T-helper 17 cell (primary cell): ENCODE measurements around the gene NPW. TPM values are rescaled to one million over a fixed set of nuclear protein-coding genes. Genes with fewer than 3 reads are reported as not detected.
A peak's percentile ranks its signal among the peaks of the same experiment; 100 is the strongest.

Source experiments
- ATAC-seq: fragments of 150-1000 bp; cut with Tn5 transposase; 2 replicates; pipeline ENCODE4 v1.10.0; 2021; ENCODE audit warnings: mild to moderate bottlenecking, moderate library complexity
- DNase-seq, 3 donors: peaks; one replicate each; pipeline versions ENCODE4 v3.0.0 to v3.0.0-alpha.2; 2020 to 2021
- H3K9me3 ChIP-seq: one replicate; pipeline ENCODE4 v1.7.0; 2013; ENCODE audit warnings: low read length, mild to moderate bottlenecking; ENCODE audit not compliant: control insufficient read depth, poor library complexity, severe bottlenecking
- H3K27ac Mint-ChIP-seq: one replicate; pipeline ENCODE4 v1.8.0; 2022; ENCODE audit warnings: mild to moderate bottlenecking, moderate library complexity, mixed read lengths
- H3K27me3 Mint-ChIP-seq: one replicate; pipeline ENCODE4 v1.8.0; 2022; ENCODE audit warnings: mixed read lengths
- H3K36me3 Mint-ChIP-seq: one replicate; pipeline ENCODE4 v1.8.0; 2022; ENCODE audit warnings: low read depth, mixed read lengths
- H3K4me1 Mint-ChIP-seq: one replicate; pipeline ENCODE4 v1.8.0; 2022; ENCODE audit warnings: mild to moderate bottlenecking, mixed read lengths
- H3K4me3 Mint-ChIP-seq: one replicate; pipeline ENCODE4 v1.8.0; 2022; ENCODE audit warnings: mild to moderate bottlenecking, moderate library complexity, mixed read lengths
- total RNA-seq, 4 donors: library from RNA in 2 of 4; stranded (reverse) in 2 of 4; gene quantifications; one replicate each; pipeline ENCODE4 v1.2.3 and lab custom pipeline; 2022 to 2026

NPW gene
- total RNA-seq, 2 donors from 2014 or later: 2.0 TPM; not detected in 1

- Mint-ChIP-seq H3K4me3 (peak overlapping the region; percentile 79), H3K27me3 (peaks cover 5% of the 10 kb centered on the region), H3K4me1 (peaks cover 11% of the 10 kb centered on the region), H3K36me3 (no peaks in the 10 kb centered on the region), H3K27ac (peak overlapping the region; percentile 65)
- peak in 1 of 3 donors; percentile 32 for DNase-seq
- no peaks in the 10 kb centered on the region for H3K9me3 ChIP-seq
- ATAC-seq: no peak
These were observed 29.0 kb upstream of the NPW start for GRCh38 chr16:1990351-1991134.

DNA sequence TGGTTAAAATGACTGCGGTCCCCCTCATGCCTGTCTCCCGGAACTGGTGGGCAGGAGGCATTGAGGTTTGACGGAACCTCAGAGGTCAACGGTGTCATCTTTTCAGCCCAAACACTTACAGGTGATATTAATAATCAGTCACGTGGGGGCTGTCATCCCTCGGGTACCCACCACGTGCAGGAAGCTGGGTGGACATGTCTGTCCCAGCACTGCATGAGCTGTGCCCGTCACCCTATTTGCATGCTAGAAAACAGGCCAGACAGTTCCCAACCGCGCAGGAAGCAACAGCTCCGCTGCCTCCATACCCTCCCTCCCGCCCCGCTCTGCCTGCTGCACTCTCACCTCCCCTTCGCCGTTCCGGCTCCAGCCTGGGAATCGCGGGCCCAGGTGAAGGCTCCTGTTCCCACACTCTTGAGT lies 28.4 kb upstream of the NPW start:
- Mint-ChIP-seq H3K4me1 (peaks cover 11% of the 10 kb centered on the region), H3K4me3 (peak overlapping the region; percentile 75), H3K27ac (peak overlapping the region; percentile 65), H3K27me3 (peaks cover 5% of the 10 kb centered on the region), H3K36me3 (no peaks in the 10 kb centered on the region)
- ATAC-seq: peak; percentile 35
- DNase-seq: peak in 1 of 3 donors; percentile 48
- no peaks in the 10 kb centered on the region for H3K9me3 ChIP-seq

DNA sequence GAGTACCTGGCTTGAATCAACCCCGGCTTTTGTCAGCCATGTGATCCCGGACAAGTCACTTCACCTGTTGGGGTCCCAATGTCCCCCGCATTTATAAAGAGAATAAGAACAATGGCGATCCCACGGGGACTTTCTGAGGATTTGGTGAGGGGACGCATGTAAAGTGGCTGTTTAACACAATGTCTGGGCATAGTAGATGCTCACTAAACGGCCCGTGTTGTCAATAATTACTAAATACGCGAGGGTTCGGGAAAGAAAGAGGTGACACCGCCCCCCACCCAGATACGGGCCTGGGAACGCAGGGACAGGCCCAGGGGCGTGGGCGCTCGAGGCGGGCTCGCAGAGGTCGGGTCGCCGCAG lies 28.0 kb upstream of the NPW start:
- Mint-ChIP-seq H3K27me3 (peaks cover 5% of the 10 kb centered on the region), H3K27ac (peak overlapping the region; percentile 65), H3K4me3 (peak overlapping the region; percentile 75), H3K36me3 (no peaks in the 10 kb centered on the region), H3K4me1 (peaks cover 10% of the 10 kb centered on the region)
- ATAC-seq (no peak), DNase-seq (no peak)
- no peaks in the 10 kb centered on the region for H3K9me3 ChIP-seq

DNA sequence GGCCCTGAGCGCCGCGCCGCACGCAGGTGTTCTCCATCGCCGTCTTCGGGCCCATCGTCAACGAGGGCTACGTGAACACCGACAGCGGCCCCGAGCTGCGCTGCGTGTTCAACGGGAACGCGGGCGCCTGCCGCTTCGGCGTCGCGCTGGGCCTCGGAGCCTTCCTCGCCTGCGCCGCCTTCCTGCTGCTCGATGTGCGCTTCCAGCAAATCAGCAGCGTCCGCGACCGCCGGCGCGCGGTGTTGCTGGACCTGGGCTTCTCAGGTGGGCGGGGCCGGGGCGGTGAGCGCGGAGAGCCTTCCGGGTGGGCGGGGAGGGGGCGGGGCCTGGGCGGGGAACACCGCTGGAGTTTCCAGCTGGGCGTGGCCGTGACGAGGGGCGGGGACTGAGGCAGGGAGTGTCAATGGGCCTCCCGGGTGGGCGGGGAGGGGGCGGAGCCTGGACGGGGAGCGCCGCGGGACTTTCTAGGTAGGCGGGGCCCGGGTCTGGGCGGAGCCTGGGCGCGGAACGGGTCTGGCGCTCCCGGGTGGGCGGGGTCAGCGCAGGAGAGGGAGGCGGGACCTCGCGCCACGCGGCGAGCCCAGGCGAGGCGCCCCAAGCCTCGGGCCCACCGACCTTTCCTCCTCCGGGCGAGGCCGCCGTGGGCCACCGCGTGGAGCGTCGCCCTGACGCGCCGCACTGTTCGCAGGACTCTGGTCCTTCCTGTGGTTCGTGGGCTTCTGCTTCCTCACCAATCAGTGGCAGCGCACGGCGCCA lies 27.5 kb upstream of the NPW start:
- peaks cover 5% of the 10 kb centered on the region for H3K27me3 Mint-ChIP-seq
- H3K4me1 Mint-ChIP-seq: peaks cover 7% of the 10 kb centered on the region
- H3K36me3 Mint-ChIP-seq: no peaks in the 10 kb centered on the region
- ATAC-seq (peak; percentile 86), DNase-seq (peak; percentile 97 to 100 (median 99))
- no peaks in the 10 kb centered on the region for H3K9me3 ChIP-seq
- peak overlapping the region; percentile 75 for H3K4me3 Mint-ChIP-seq
- H3K27ac Mint-ChIP-seq: peak overlapping the region; percentile 65

GRCh38 chr16:1992704-1993317 lies 26.8 kb upstream of the NPW start:
- H3K4me3 Mint-ChIP-seq: no peak overlapping the region
- DNase-seq: no peak
- peaks cover 5% of the 10 kb centered on the region for H3K27me3 Mint-ChIP-seq
- H3K9me3 ChIP-seq: no peaks in the 10 kb centered on the region
- ATAC-seq: no peak
- no peaks in the 10 kb centered on the region for H3K36me3 Mint-ChIP-seq
- H3K27ac Mint-ChIP-seq: peak overlapping the region; percentile 53
- H3K4me1 Mint-ChIP-seq: peaks cover 7% of the 10 kb centered on the region

- Mint-ChIP-seq H3K27ac (peak overlapping the region; percentile 53), H3K36me3 (no peaks in the 10 kb centered on the region), H3K4me3 (peak overlapping the region; percentile 33), H3K27me3 (peaks cover 3% of the 10 kb centered on the region), H3K4me1 (peaks cover 8% of the 10 kb centered on the region)
- ATAC-seq: no peak
- DNase-seq: no peak
- no peaks in the 10 kb centered on the region for H3K9me3 ChIP-seq
These were observed 25.9 kb upstream of the NPW start for GRCh38 chr16:1993731-1994131.

- Mint-ChIP-seq H3K27me3 (no peaks in the 10 kb centered on the region), H3K36me3 (no peaks in the 10 kb centered on the region), H3K4me1 (peaks cover 5% of the 10 kb centered on the region), H3K4me3 (no peak overlapping the region), H3K27ac (no peak overlapping the region)
- ATAC-seq (no peak), DNase-seq (no peak)
- no peaks in the 10 kb centered on the region for H3K9me3 ChIP-seq
These were observed 21.9 kb upstream of the NPW start for GRCh38 chr16:1997494-1998359.

DNA sequence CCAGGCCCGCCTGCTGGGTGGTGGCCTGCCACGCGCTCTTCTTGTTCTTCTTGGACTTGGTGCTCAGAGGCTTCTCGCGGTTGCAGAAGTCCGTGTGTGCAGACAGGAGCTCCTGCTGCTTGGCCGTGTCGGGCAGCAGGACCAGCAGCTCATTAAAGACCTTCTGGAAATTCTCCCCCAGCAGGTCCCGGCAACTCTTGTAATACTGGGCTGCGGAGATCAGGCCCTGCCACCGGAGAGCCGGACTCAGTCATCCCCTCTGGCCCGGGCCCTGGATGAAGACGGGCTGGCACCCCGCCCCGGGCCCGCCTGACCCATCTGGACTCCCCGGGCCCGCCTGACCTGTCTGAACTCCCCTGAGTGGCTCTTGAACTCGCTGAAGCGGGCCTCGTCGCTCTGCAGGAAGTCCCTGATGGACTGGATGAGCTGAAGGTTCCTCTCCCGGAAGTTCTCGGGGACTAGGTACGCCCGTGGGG lies 21.2 kb upstream of the NPW start:
- Mint-ChIP-seq H3K4me1 (peaks cover 5% of the 10 kb centered on the region), H3K36me3 (no peaks in the 10 kb centered on the region), H3K4me3 (no peak overlapping the region), H3K27ac (no peak overlapping the region), H3K27me3 (no peaks in the 10 kb centered on the region)
- no peak for ATAC-seq
- no peaks in the 10 kb centered on the region for H3K9me3 ChIP-seq
- no peak for DNase-seq

GRCh38 chr16:1998852-1999801 lies 20.5 kb upstream of the NPW start:
- DNase-seq (no peak), ATAC-seq (no peak)
- H3K27ac Mint-ChIP-seq: no peak overlapping the region
- H3K27me3 Mint-ChIP-seq: no peaks in the 10 kb centered on the region
- no peaks in the 10 kb centered on the region for H3K9me3 ChIP-seq
- H3K4me3 Mint-ChIP-seq: no peak overlapping the region
- no peaks in the 10 kb centered on the region for H3K36me3 Mint-ChIP-seq
- H3K4me1 Mint-ChIP-seq: peaks cover 5% of the 10 kb centered on the region

DNA sequence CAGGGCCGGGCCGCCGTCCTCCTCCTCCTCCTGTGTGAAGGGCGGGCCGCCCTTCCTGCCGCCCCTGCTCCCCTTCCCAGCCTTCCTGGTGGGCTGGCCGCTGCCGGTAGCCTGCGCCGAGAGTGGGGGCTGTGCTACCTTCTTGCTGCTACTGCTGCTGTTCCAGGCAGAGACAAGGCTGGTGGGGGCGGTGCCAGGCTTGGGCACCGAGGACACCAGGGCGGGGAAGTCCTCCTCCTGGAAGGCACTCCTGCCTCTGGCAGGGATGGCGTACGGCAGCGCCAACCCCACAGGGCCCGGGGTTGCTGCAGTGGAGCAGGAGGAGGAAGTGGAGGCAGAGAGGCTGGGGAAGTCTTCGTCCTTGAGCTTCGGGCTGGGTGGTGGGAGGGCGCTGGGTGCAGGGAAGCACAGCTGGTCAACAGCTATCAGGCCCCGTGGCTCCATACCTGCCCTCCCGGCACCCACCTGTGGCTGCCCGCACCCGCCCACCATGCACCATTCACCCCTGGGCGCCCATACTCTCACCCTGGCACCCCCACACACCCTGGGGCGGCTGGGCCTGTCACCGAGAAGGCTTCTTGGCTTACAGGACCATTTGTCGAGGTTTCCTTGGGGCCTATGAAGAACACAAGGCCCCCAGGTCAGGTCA lies 19.6 kb upstream of the NPW start:
- DNase-seq (no peak), ATAC-seq (no peak)
- Mint-ChIP-seq H3K4me1 (peaks cover 7% of the 10 kb centered on the region), H3K4me3 (no peak overlapping the region), H3K36me3 (no peaks in the 10 kb centered on the region), H3K27ac (no peak overlapping the region), H3K27me3 (no peaks in the 10 kb centered on the region)
- H3K9me3 ChIP-seq: no peaks in the 10 kb centered on the region

DNA sequence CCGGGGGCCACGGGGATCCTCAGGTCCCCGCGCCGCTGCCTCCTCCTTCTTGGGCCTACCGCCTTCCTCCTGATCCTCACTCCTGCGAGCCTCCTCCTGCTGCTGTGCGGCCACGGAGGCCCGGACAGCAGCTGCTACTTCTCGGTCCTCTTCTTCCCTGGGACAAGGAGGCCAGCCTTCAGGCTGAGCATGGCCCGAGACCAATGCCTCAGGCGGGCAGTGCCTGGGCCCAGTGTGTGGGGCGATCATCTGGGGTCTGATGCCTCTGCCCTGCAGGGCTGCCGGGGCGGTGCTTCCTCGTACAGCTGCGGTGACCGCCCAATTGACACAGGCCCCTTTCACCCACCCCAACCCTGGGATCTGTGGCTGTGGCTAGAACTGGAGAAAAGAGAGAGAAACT lies 18.6 kb upstream of the NPW start:
- H3K4me3 Mint-ChIP-seq: no peak overlapping the region
- ATAC-seq (no peak), DNase-seq (no peak)
- peak overlapping the region; percentile 49 for H3K27ac Mint-ChIP-seq
- H3K27me3 Mint-ChIP-seq: no peaks in the 10 kb centered on the region
- peaks cover 6% of the 10 kb centered on the region for H3K4me1 Mint-ChIP-seq
- H3K36me3 Mint-ChIP-seq: no peaks in the 10 kb centered on the region
- H3K9me3 ChIP-seq: no peaks in the 10 kb centered on the region
